HCT116 (cell line): ENCODE measurements around the gene KCNC2.

ENCODE experiments used
- JUND ChIP-seq: IDR thresholded peaks from 2 replicates; pipeline ENCODE4 v1.6.1; 2012
- POLR2A ChIP-seq: IDR thresholded peaks from 2 replicates; pipeline ENCODE4 v1.7.0; 2011; ENCODE audit warnings: borderline replicate concordance; ENCODE audit not compliant: insufficient read depth, insufficient read length; ENCODE audit errors: extremely low read depth
- POLR2AphosphoS5 ChIP-seq: IDR thresholded peaks from 2 replicates; pipeline ENCODE4 v1.6.1; 2011; ENCODE audit warnings: mild to moderate bottlenecking, low read depth, low read length, moderate library complexity
- ZNF274 ChIP-seq: fragments of 200-500 bp; sonication (Bioruptor generic); IDR thresholded peaks from 2 replicates; pipeline ENCODE4 v1.6.1; 2014; ENCODE audit warnings: mild to moderate bottlenecking, low read depth, low read length, inconsistent platforms
- TF ChIP-seq, protein P1 (sequence below), 3 experiments: fragments of 200-600 bp in 1 of 3; sonication (generic) in 1 of 3; IDR thresholded peaks in 2 of 3; conservative IDR thresholded peaks in 1 of 3; 2 replicates each; pipeline ENCODE4 v1.5.1; 2012 to 2017; ENCODE audit warnings: low read depth in 2 of 3, low read length in 2 of 3, antibody characterized with exemption in 1 of 3, borderline replicate concordance in 1 of 3, control low read depth in 1 of 3, mild to moderate bottlenecking in 1 of 3, mixed read lengths in 1 of 3, mixed run types in 1 of 3, moderate library complexity in 1 of 3; ENCODE audit not compliant: insufficient read depth in 1 of 3
- TF ChIP-seq, protein P2 (sequence below): IDR thresholded peaks from 2 replicates; pipeline ENCODE4 v1.6.1; 2012
- TF ChIP-seq, protein P3 (sequence below): IDR thresholded peaks from 2 replicates; pipeline ENCODE4 v1.6.1; 2011; ENCODE audit warnings: mild to moderate bottlenecking, low read length, moderate library complexity; ENCODE audit not compliant: insufficient replicate concordance; ENCODE audit errors: extremely low read depth

DNA sequence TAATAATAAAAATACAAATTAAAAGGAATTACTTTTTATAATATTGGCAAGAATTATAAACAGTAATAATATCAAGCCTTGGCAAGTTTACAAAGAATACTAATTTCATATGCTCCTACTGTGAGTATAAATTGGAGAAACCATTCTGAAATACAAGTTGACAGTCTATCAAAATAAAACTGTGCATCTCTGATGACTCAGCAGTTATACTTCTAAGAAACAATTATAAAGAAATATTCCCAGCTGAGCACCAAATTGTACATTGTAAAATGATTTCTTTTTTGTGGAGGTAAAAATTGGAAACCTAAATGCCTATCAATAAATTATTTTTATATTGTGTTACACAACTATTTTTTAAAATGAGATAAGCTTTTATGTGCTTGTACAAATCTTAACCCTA lies 35.5 kb upstream of the KCNC2 start:
- TF ChIP-seq ZNF274 (no peak), JUND (no peak), POLR2A (no peak), POLR2AphosphoS5 (no peak)
- TF ChIP-seq, protein P1, sequence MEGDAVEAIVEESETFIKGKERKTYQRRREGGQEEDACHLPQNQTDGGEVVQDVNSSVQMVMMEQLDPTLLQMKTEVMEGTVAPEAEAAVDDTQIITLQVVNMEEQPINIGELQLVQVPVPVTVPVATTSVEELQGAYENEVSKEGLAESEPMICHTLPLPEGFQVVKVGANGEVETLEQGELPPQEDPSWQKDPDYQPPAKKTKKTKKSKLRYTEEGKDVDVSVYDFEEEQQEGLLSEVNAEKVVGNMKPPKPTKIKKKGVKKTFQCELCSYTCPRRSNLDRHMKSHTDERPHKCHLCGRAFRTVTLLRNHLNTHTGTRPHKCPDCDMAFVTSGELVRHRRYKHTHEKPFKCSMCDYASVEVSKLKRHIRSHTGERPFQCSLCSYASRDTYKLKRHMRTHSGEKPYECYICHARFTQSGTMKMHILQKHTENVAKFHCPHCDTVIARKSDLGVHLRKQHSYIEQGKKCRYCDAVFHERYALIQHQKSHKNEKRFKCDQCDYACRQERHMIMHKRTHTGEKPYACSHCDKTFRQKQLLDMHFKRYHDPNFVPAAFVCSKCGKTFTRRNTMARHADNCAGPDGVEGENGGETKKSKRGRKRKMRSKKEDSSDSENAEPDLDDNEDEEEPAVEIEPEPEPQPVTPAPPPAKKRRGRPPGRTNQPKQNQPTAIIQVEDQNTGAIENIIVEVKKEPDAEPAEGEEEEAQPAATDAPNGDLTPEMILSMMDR (IDR thresholded peaks at IDR 0.05 in 2 of 3, conservative IDR thresholded peaks at IDR 0.05 in 1 of 3; ENCODE audit: borderline replicate concordance in 1 of 3, insufficient read depth in 1 of 3, low read depth in 2 of 3, low read length in 2 of 3): no peak
- TF ChIP-seq, protein P2, sequence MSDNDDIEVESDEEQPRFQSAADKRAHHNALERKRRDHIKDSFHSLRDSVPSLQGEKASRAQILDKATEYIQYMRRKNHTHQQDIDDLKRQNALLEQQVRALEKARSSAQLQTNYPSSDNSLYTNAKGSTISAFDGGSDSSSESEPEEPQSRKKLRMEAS: no peak
- TF ChIP-seq, protein P3, sequence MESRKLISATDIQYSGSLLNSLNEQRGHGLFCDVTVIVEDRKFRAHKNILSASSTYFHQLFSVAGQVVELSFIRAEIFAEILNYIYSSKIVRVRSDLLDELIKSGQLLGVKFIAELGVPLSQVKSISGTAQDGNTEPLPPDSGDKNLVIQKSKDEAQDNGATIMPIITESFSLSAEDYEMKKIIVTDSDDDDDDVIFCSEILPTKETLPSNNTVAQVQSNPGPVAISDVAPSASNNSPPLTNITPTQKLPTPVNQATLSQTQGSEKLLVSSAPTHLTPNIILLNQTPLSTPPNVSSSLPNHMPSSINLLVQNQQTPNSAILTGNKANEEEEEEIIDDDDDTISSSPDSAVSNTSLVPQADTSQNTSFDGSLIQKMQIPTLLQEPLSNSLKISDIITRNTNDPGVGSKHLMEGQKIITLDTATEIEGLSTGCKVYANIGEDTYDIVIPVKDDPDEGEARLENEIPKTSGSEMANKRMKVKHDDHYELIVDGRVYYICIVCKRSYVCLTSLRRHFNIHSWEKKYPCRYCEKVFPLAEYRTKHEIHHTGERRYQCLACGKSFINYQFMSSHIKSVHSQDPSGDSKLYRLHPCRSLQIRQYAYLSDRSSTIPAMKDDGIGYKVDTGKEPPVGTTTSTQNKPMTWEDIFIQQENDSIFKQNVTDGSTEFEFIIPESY: no peak
